DND-41 (cell line): ENCODE results near the gene DRD4.
"Not testable (repeated sequence)": the region's sequence is repeated elsewhere in the genome, so short reads cannot be mapped to it uniquely, and the experiment has no call there.

Source experiments
- CTCF ChIP-seq: IDR thresholded peaks from 2 replicates; pipeline ENCODE4 v1.5.1; 2012; ENCODE audit warnings: borderline replicate concordance, low read length, moderate library complexity, mild to moderate bottlenecking; ENCODE audit not compliant: poor library complexity, severe bottlenecking; ENCODE audit errors: extremely low read depth
- EZH2 ChIP-seq: IDR thresholded peaks from 3 replicates; pipeline ENCODE4 v1.6.1; 2012; ENCODE audit warnings: borderline replicate concordance, low read depth, mild to moderate bottlenecking, moderate library complexity, low read length, inconsistent platforms; ENCODE audit not compliant: severe bottlenecking

- TF ChIP-seq CTCF, EZH2: not testable (repeated sequence)
These were observed 10.6 kb downstream of the DRD4 start for GRCh38 chr11:647672-648158.
